CD4-positive, alpha-beta T cell treated with Interferon gamma for 1 hour (primary cell): ENCODE measurements around the gene CACNA1B.
"Not testable (repeated sequence)": the region's sequence is repeated elsewhere in the genome, so short reads cannot be mapped to it uniquely, and the experiment has no call there.

Experiments
- DNase-seq: peaks from one replicate; pipeline ENCODE4 v3.0.0-alpha.2; 2020

The CACNA1B gene

DNA sequence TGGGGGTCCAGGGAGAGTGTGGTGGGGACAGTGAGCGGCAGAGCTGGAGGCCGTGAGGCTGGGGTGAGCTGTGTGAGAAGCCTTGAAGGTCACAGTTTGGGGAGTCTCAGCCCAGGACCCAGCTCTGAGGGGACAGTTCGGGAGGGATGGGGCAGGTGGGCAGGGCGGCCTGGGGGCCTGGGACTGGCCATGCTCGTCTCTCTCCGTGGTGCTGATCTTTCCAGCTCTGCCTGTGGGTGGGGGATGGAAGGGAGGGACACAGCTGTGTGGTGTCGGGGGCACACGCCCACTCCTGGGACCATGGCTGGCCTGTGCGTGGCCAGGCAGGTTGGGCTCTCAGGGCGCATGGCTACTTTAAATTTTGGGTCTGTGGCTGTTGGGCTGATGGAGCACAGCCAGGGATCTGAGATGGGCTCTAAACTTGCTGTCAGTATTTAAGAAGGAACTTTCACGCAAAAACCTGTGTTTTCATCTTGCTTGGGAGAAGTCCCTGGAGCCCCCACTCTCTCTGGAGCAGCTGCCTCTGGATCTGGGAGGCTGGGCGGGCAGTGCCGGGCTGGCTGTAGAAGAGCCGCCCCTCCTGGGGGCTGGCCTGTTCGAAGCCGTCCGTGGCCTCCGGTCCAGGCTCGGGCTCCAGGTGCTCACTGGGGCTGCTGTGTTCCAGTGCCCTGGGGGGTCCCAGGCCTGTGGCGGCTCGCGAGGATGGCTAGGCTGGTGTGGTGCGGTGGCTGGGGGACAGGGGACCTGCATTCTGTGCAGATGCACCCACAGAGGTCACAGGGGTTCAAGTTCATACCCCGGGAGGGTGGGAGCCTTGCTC is 13.4 kb downstream of the CACNA1B start:
- DNase-seq = not testable (repeated sequence)

GRCh38 chr9:137891588-137892423 is 14.2 kb downstream of the CACNA1B start:
- no peak for DNase-seq

DNA sequence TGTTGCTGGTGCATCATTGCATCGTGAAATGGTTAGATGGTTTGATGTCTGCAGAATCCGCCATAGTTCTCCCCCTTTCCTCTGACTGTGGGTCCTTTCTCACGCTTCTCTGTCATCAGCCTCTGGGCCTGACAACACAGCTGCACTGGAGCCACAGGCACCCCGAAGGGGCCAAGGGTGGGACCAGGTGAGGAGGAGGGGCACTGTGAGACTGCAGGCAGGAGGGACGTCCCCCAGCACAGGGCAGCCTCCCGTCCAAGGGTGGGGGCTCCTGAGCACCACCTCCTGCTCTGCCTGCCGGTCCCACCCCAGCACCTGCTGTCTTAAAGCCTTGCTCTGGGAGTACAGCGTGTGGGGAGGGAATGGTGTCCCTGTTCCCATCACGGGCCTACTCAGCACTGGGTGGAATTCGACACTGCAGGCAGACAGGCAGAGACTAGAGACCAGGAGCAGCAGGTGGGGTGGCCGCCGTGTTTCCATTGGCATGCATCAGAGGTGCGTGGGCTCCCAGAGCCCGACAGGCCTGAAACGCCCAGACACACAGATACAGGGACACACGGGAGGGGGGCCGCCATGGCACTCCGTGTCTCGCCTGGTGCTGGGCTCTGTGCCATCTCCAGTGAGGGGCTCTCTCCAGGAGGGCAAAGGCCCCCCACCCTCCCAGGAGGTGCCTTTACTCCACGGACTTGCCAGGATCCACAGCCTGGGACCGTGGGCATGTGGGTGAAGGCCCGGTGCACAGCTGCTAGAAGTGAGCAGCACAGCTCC is 15.0 kb downstream of the CACNA1B start:
- DNase-seq = no peak

DNA sequence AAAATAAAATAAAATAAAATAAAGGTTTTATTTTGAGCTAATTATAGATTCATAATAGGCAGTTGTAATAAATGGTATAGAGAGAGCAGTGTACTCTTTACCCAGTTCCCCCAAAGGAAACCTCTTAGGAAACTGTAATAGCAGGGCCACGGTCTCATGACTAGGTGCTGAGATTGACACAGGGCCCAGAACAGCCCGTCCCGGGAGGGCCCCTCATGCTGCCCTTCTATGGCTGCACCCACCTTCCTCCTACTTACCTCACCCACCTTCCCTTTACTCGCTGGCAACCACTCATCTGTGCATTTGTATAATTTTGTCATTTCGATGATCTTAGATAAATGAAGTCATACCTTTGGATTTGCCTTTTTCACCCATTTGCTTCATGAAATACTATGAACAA is 16.1 kb downstream of the CACNA1B start:
- no peak for DNase-seq

DNA sequence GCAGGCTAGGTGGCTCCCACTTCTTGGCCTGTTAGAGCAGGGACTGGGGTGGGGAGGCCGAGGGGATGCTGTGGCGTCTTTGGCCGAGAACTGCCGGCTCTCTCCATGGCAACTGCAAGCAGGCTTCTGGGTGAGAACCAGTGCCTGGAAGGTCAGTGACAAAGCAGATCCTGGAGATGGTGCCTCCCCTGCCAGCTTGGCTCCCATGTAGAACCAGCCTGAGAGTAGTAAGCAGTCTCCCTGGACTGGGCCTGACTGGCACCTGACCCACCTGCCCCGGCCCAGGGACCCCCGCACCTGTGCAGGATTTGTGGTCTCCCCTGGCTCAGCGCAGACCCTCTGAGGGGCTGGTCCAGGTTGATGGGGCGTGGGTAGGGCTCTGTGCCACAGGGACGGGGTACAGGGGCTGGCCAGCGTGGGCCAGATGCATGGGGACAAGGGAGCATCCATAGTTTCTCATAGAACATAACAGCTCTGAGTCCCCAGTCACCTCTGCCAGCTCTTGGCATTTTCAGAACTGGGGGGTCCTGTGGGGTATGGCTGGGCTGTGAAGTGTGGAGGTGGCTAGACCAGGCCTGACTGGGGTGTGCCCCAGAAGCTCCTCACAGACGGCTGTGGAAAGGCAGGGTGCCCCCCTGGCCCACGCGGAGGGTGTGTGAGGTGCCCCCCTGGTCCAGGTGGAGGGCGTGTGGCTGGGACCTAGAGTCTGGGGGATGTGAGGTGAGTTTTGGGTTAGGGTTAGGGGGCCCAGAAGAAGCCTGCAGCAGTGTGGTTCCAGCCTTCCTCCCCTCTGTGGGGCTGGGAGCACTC is 22.2 kb downstream of the CACNA1B start:
- DNase-seq = no peak

DNA sequence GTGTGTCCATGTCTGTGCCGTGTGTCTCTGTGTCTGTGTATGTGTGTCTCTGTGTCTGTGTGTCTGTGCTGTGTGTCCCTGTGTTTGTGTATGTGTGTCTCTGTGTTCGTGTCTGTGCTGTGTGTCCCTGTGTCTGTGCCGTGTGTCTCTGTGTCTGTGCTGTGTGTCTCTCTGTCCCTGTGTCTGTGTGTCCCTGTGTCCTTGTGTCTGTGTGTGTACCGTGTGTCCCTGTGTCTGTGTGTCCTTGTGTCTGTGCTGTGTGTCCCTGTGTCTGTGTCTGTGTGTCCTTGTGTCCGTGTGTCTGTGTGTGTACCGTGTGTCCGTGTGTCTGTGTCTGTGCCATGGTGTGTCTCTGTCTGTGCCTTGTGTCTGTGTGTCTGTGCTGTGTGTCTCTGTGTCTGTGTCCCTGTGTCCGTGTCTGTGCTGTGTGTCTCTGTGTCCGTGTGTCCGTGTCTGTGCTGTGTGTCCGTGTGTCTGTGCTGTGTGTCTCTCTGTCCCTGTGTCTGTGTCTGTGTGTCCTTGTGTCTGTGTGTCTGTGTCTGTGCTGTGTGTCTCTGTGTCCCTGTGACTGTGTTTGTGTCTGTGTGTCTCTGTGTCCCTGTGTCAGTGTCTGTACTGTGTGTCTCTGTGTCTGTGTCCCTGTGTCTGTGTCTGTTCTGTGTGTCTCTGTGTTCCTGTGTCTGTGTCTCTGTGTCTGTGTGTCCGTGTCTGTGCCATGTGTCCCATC is 23.2 kb downstream of the CACNA1B start:
- no peak for DNase-seq

- no peak for DNase-seq
Observed at GRCh38 chr9:137902646-137903045, 25.1 kb downstream of the CACNA1B start.

GRCh38 chr9:137905740-137906139 is 28.2 kb downstream of the CACNA1B start:
- no peak for DNase-seq

DNA sequence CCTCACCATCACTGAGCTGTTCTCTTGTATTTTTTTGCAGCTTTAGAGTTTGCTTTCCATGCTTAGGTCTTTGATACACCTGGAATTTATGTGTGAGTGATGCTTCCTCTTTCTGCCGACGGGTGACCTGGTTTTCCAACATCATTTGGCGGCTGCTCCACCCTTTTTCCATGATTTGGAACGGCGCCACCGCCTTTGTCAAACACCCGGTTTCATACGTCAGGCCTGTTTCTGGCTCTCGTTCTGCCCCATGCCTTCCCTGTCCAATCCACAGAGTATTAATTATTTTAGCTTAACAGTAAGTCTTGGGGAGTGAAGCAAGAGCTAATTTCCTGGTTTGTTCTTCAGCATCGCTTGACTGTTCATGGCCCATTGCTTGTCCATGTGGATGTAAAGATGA is 30.2 kb downstream of the CACNA1B start:
- DNase-seq = no peak

DNA sequence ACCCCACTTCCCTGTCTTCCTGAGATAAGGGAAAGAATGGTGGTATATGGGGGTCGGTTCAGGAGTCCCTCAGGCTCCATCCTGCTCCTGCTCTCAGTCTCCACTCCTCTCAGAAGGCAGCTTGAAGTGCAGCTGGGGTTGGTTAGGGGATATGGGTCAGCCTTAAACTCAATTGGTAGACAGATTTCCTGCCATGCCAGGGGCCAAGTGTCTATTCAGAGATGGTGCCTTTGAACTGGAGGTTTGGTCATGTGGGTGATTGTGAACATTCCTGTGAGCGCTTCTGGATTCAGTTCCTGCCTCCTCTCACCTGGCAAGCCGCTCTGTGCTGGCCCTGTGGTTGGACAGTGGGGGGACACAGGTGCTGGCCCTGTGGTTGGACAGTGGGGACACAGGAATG is 35.1 kb downstream of the CACNA1B start:
- DNase-seq = no peak

DNA sequence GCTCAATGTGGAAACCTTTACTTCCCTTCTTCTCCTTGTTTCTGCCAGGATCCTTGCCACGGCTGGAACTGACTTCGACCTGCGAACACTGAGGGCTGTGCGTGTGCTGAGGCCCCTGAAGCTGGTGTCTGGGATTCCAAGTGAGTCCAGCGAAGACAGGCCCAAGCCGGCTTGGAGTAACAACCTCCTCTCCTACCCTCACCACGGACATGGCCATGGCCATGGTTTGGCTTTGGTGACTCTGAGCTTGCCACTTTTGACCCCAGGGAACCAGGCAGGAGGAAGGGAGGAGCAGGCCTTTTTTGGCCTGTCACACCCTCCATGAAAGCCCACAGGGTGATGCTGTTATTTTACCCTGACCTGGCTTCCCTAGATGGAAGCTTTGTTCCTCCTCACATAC is 35.5 kb downstream of the CACNA1B start:
- no peak for DNase-seq

DNA sequence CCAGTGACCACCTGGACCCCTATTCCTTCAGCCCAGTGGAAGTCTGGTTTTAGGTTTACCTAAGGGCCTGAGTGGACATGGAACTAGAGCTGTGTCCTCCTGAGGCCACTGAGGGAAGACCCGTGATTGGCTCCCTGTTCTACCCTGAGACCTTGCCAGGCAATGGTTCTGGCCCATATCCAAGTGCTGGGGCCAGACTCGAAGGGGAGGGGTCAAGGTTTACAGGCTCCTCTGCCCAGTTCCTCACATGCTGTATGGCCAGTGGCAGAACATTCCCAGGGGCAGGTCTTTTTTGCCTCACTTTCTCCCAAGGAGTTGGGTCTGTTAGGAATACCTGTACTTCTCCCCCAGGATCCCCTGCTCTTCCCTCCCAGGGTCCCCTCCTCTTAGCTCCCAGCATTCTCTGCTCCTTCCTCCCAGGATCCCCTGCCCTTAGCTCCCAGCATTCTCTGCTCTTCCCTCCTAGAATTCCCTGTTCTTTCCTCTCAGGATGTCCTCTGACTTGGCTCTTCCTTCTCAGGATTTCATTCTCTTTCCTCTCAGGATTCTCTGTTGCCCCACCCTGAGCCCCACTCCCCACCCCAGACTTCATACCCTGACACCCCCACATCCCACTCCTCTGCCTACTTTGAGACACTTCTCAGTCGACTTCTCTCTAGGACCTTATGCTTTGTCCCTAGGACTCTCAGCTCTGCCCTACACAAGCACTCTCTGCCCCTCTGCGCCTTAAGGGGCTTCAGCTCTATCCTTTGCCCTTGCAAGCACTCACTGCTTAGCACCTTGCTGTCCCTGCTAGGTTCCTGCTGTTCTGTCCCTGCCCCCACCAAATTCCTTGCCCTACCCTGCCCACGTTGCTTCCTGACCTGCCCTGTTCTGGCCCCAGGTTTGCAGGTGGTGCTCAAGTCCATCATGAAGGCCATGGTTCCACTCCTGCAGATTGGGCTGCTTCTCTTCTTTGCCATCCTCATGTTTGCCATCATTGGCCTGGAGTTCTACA is 36.5 kb downstream of the CACNA1B start:
- DNase-seq = no peak

- DNase-seq = no peak
Observed at GRCh38 chr9:137916540-137916939, 39.0 kb downstream of the CACNA1B start.

GRCh38 chr9:137917116-137917515 is 39.5 kb downstream of the CACNA1B start:
- no peak for DNase-seq

DNA sequence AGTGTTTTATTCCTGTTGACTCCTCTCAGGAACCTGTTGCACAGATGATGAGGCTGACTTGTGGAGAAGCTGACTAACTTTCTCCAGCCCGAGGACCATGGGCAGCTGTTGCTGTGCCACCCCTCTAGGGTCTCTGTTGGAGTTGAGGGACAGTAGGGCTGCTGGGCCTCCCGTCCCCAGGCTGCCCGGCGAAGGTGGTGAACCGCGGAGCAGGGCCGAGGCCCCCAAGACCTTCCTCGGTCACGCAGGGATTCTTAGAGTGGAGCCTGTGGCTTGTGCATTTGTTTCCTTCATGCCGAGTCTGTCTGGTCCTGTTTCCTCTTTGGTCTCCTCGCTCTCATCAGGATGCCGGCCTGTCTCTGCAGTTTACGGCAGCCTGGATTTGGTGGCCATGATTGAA is 40.2 kb downstream of the CACNA1B start:
- no peak for DNase-seq

DNA sequence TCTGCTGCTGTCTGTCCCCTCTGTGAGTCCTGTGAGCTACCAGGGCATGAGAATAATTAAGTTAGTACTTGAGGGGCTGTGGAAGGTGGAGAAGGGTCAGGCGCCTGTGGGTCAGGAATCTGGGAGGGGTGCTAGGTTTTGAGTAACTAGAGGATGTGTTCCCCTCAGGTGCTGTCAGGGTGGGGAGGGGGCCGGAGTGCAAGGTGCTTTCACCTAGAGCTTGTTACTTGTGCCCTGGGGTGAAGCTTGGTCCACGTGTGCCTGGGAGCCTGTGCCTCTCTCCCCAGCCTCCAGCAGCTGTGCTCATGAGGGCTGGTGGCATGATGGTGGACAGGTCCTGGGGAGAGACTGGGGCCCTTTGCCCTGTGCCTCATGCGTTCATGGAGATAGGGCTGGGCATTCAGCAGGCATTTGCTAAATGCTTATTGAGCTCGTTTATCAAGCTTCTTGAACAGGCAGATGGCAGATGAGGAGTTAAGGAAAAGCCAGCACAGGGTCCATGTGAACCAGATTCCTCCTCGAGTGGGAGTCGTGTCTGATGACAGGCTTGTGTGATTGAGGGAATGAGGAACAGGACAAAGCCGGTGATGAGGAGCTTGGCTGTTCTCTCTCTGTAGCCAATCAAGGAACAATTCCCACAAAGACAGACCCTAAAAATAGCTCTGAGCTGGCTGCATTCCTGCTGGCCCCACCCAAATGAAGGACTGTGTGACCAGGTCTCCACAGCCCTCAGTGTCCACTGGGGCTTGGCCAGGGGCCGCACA is 40.9 kb downstream of the CACNA1B start:
- DNase-seq = no peak

GRCh38 chr9:137919095-137919465 is 41.5 kb downstream of the CACNA1B start:
- DNase-seq = no peak

- no peak for DNase-seq
Observed at GRCh38 chr9:137919649-137920141, 42.1 kb downstream of the CACNA1B start.

- no peak for DNase-seq
Observed at GRCh38 chr9:137920753-137921152, 43.2 kb downstream of the CACNA1B start.

DNA sequence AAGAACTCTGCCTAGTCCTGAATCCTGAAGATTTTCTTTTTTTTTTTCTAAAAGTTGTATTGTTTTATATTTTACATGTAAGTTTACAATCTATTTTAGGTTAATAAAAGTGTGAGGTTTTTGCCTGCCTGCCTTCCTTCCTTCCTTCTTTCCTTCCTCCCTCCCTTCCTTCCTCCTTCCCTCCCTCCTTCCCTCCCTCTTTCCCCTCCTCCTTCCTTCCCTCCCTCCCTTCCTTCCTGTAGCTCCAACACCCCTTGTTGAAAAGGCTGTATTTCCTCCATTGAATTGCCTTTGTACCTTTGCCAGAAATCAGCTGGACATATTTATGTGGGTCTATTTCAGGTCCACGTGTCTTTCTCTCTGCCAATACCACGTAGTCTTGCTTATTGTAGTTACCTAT is 46.6 kb downstream of the CACNA1B start:
- DNase-seq = no peak
